HG03139 (cell line): ENCODE results near the gene FRMD3.

Experiments
- ATAC-seq: cut with Tn5 transposase; IDR thresholded peaks from one replicate; pipeline ENCODE4 v1.9.1; 2021; ENCODE audit not compliant: unreplicated experiment

FRMD3 gene

DNA sequence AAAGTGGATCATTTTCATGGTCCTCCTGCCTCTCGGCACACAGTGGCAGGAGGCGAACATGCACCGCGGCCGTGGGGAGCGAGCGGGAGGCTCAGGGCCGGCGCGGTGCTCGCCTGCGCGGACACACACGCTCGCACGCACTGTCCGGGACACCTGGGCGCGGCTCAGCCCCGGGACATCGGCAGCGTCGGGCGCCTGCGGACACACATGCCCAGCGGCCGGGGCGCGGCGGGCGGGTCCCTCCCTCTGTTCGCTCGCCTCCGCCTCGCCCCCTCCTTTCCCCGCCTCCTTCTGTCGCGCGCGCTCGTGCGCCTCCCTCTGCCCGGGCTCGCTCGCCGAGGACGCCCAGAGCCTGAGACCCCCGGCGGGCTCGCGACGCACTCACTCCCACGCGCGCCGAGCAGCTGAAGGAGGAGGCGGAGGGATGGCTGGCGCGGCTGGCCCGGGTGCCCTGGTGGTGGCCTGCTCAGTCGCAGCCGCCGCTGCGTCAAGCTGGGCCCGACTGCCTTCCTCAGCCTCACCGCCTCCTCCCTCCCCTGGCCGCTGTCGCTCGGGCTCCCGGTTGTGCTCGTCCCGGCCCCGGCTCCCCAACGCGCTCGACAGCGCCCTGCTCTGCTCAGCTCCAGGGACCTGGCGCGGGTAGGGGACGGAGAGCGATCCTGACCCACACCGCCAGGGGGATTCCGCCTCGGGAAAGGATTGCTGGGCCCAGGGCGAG, at the start of gene FRMD3:
TSS of gene FRMD3 (minus strand) at position 230 of the 718 bp plus-strand sequence. CDS start at position 60, 170 bp downstream.
- peak; percentile 48 for ATAC-seq

DNA sequence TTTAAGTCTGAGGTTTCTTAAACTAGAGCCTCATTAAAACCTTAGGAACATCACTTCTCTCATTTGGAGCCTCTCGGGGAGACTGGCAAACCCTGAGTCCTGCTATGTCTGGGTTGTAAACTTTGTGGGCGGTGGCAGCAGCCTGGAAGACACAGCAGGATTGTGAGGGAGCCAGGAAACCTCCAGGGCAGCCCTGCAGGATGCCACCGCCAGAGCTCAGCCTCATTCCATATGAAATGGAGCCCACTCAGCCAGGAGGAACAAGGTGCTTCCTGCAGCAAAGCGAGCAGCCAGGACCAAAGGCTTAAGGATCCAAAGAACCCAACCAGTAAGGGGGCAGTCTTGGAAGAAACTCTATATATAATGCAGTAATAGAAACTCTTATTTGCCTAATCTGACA, 46.8 kb upstream of the FRMD3 start:
- no peak for ATAC-seq

DNA sequence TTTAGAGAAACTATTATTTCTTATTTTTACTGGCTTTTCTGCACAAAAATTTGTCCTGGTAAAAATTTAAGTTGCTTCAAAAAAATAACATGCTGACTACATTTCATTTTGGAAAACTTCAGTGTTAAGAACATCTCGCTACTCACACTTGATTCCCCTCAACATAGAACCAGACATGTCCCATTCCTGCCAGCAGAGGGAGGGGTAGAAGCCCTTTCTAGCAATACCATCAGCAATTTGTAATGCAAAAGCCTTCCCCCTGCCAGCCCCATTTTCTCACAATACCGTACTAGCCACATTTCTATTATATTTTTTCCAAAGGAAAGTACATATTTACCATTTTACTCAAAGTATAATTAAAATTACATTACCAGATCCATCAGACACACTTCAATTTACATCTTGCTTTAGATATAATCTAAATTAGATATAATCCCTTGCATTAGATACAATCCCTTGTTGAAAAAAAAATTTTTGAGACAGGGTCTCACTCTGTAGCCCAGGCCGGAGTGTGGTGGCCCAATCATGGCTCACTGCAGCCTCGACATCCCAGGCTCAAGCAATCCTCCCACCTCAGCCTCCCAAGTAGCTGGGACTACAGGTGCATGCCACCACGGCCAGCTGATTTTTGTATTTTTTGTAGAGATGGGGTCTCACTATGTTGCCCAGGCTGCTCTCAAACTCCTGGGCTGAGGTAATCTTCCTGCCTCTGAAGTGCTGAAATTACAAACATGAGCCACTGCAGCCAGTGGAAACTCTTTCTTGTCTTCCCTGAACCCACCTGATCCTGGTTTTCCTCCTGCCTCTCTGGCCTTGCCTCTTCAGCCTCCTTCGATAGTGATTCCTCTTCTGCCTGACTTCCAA, 45.2 kb upstream of the FRMD3 start:
- ATAC-seq = no peak

DNA sequence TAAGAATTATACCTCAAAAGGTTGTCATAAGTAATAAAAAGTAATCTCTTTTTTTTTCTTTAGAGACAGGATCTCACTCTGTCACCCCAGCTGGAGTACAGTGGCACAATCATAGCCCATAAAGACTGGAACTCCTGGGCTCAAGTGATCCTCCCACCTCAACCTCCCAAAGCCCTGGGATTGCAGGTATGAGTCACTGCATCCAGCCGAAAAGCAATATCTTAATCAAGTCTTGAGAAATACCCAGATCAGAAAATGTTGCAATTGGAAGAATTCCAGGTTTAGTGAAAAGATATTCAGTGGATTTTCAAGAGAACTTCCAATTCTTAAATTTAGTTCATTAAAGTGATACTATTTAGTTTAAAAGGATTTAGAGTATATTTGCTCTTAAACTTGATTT, 43.8 kb upstream of the FRMD3 start:
- no peak for ATAC-seq

DNA sequence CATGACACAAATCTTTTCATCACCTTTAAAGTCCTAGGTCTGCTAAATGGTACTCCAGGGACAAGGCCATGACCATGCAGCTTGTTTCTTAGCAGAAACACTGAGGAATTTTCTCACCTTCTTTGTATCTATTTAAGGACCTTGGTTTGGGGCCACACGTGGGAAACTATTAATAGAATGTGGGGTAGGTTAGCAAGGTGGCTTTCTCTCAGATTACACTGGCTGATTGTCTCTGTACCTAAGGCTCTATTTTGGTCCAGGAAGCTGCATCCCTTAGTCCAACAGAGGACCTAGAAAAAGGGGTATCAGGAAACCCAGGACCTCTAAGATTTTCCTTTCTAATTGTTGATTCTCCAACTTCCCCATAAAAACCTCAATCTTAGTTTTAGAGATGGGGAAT, 36.3 kb upstream of the FRMD3 start:
- ATAC-seq = no peak

DNA sequence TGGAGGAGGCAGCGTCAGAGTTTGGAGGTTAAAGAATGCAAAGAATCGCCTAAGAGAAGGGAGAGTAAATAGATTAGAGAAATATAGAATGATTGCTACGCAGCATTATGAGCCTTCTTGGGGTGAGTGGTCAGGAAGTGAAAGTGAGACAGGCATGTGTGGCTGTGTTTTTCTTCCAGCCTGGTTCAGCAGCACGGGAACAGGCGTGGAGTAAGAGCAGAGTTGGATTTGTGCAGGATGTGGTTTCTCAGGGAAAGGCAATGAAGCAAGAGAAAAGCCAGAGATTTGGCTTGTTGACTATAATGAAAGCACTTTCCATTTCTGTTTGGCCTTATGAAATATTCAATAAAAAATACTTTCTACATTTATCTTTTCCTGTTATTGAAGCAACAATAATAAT, 34.3 kb upstream of the FRMD3 start:
- ATAC-seq = no peak

DNA sequence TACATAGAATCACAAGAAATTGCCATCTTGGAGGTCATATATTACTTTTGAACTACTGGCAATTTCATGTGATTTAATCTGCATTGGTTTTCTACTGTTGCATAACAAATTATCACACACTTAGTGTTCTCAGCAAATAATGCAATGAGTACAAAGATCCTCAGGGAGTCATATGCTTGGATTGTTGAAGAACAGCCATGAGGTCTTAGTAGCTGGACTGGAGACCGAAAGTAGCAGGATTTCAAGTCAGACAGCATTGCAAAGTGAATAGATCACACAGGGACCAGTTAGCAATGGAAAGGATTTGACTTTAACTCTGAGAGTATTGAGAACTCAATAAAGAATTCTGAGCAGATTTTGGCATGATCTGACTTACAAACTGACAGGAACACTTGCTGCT, 32.2 kb upstream of the FRMD3 start:
- ATAC-seq = no peak

DNA sequence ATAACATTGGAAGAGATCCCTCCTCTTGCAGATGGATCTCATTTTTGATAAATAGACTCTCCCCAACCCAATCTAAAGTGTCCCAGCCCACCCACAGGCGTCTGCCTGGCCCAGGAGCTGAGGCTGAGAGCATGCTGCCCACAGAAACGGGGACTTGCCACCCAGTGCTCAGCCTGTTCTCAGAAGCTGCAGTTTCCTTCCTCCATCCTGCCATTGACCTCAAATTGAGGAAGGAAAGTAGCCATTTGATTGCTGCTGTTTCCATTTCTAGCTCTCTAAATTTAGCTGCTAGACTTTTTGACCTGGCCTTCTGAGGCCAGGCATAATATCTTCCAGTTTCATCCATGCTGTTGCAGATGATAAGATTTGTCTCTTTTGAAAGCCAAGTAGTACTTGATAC, 31.1 kb upstream of the FRMD3 start:
- ATAC-seq = no peak

DNA sequence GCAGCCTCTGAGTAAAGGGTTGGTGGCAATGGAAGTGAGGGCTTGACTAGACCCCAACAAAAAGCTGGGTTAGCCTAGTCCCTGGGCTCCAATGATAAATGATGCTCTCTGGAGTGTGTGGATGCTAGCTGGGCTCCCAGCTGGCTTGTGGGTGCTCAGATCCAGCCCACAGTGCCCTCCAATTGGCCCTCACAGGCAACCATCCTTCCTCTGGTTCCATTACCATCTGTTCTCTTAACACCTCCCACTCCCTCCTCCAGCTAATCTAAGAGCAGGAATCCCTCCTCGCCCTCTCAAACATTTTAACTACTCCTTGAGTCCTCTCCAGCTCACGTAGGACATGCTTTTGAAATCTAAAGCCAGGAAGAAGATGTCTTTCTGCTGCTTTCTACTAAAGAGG, 25.2 kb upstream of the FRMD3 start:
- no peak for ATAC-seq

DNA sequence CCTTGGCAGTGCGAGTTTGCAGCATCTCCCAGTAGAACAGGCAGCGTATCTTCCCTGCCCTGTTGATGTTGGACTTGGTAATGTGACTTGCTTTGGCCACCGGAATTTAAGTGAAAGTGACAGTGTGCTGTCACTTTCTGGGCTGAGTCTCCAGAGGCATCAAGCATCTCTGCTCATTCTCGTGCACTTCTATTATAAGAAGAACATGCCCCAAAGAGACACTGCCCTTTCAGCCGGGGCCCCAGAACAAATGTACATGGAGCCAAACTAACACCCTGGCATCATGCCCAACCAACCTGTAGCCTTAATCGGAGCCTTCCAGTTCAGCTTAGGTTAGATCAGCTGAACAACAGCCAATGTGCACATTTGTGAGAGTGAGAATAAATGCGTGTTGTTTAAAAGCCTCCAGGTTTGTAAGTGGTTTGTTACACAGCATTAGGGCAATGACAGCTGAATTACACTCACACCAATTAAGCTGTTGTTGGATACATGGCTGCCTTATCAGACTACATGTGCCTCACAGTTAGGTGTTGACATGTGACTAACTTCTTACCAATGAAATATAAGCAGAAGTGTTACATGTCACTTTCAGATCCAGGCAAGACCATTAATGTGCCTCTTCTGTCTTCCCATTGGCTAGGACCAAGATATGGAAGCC, 22.1 kb upstream of the FRMD3 start:
- ATAC-seq = no peak

DNA sequence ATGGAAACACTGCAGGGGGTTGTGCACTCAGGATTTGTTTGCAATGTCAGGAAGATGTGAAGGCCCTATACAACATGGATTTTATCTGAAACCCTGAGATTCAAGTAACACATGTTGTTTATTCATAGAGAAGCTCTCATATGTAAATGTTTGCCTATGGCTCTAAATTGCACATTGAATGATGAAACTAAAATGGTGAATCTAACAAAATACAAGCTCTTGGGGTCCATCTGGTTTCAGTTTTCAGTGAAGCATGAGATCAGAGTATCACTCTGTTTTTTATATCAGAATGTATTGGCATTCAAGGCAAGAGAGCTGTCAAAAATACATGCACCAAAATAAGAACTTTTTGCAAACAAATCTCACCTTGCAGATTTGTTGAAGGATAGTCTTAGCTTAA, 19.6 kb upstream of the FRMD3 start:
- no peak for ATAC-seq

DNA sequence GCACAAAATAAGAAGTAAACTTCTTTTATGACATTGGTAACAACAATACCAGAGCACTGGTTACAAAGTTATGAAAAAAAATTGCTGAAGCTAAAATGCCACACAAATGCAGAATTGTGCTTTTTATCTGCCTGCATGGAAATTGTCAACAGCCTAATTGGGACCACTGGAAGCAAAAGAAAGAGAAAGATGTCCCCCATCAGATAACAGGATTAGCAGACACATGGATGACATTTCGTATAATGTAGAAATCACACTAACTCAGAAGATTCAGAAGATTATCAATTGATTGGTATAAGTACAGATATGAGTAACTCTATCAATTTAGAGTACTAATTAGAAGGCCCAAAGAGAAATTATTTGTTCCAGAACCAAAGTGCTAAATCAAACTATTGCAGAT, 19.1 kb upstream of the FRMD3 start:
- no peak for ATAC-seq

DNA sequence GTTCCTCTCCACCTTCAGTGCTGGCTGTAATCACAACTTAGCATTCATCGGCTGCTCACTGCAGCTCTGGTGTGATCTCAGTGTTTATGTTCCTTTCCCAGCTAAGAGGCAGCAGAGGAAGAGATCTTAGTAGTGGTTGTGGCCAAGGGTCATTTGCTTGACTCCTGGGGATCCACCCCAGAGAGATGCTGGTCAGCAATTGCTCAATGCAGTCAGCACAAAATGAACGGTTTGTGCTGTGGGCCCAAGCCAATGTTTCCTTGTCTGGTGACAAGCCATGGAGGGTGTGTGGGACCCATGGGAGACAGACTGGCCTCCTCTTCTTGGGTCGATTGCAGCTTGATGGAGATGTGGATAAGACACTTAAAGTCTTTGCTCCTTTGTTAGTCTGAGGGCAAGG, 16.1 kb upstream of the FRMD3 start:
- no peak for ATAC-seq

DNA sequence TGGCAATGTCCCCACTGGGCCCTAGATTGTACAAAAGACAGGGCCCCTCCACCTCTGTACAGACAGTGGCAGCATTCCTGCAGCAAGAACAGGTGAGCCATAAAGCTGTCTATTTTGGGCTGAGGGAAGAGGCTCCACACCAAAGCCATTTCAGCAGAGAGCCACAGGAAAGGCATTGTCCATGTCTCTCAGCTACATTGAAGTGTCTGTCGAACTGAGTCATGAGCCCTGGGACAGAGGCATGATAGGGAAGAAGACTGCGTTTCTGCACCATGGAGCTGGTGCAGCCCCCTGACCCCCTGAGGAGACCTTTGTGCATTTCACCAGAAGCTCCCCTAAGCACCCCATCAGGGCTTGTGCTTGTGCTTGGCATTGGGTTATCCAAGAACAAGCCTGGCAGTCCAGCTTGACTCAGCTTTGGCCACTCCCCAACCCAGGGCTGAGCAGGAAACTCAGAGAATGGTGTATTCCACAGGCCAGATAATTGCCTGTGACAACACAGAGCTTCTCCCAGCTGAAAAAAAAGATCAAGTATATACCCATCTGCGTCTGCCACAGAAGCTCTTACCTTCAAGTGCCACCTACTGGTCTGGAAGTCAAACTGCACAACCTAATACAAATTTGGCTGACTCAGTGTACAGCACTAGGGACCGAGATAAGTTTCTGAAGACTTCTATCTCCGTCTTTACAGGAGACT, 5.9 kb upstream of the FRMD3 start:
- ATAC-seq = peak; percentile 91

DNA sequence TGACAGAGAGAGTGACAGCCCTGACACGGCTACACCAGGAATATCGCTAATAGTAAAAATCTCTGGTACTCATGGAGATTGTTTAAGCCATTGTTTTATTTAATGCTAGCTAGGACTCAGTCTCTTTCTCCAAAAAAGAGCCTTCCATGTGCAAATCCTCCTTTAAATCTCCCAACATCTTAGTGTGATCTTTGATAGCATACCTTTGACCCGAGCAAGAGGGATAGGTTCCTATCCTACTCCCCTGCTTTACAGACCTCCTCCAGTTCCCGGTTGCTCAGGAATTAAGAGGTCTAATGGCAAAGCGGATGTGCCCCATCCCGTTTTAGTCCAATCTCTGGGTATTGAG, 663 bp upstream of the FRMD3 start:
- no peak for ATAC-seq

DNA sequence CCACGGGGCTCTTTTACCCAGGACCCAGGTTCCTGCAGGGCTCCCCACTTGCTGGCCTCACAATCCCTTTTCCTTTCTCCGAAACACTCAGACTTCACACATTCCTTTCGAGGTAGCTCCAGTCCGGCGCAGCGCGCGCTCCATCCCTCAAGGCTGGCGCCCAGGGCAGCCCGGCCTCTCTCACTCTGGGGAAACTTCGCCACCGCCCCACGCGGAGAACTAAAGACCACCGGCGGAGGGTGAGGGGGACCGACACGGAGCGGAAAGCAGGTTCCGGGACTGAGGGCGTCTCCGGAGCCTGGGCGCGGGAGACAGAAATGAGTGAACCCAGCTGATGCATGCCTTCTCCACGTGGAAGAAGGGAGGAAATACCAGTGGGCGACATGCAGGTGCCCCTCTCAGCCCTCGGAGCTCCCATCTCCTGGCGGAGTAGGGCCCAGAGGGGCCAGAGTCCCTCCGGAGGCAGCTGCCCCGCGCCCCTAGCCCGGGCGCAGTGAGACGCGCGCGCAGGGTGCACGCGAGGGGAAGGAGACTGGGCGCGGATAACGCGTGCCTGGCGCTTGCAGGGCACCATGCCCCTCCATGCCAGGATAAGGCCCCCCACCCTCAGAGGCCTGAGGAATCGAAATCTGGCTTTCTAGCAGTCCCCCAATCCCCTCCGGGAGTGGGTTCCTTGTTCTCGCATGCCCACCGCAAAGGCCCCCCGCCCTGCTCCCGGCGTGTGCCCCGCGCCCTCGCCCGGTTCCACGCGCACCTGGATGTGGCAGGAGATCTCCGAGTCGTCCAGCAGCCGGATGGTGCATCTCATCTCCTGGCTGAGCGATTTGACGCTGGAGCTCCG, 650 bp downstream of the FRMD3 start:
- ATAC-seq = no peak

DNA sequence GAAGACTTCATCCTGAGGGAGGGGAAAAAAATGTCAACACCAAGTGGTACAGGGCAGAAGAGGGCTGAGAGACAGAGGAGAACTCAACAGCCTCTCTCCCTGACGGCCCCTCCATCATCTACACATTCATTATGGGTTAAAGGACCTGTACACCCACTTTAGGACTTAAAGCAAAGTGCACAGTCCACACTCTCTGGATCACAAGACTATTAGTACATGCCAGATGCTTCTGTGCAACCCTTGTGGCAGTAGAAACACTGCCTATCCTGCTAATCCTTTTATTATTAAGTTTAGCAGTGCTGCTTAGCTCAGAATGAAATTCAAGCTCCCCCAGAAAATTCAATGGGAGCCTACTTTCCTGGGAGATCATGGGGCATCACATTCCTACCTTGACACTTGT, 1.9 kb downstream of the FRMD3 start:
- ATAC-seq = no peak

DNA sequence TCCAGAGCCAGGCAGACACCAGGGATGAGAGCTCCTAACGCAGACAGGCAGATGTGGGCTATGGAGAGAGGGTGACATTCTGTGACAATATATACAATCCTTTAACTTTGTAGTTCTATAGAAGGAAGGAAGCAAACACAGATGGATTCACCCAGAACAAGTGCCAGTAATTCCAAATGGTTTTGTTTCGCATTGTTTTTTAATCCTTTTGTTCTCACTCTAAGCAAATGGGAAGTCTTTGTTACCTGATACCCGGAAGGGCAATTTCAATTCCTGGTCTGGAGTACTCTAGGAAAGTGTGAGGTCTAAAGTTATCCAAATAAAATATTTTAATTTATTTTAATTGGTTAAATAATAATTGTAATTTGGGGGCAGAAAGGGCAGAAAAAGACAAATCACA, 2.5 kb downstream of the FRMD3 start:
- ATAC-seq = no peak

DNA sequence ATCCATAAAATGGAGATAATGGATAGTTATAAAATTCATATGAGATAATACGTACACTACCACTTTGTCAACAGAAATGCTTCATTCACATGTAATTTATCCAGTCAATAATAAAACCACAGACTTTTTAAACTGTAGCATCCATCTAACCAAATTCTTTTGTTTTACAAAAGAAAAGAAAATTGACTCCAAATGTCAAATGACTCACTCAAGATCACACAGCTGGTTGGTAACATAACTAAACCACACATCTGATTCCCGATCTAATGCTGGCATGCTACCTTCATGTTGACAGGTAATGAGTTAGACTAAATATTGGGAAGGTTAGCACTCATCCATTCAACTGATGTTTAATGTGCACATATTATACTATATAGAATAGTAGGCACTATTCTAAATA, 4.9 kb downstream of the FRMD3 start:
- ATAC-seq = no peak

DNA sequence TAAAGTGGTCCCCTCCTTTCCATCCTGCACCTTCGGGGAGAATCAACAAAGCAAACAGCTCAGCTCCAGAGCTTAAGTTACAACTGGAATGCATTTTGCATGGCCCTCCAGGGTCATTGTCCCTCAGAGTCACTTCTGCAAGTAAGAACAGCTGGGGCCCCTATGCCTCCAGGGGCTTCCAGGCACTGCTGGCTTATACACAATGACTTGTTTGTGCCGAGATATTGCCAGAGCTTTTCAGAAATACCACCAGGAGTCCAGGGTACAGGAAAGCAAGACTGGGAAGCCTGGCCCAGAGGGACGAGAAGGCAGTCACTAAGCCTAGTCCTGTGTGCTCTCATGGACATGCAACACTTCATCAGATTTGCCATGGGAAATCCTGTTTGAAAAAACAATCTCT, 11.3 kb downstream of the FRMD3 start:
- no peak for ATAC-seq

DNA sequence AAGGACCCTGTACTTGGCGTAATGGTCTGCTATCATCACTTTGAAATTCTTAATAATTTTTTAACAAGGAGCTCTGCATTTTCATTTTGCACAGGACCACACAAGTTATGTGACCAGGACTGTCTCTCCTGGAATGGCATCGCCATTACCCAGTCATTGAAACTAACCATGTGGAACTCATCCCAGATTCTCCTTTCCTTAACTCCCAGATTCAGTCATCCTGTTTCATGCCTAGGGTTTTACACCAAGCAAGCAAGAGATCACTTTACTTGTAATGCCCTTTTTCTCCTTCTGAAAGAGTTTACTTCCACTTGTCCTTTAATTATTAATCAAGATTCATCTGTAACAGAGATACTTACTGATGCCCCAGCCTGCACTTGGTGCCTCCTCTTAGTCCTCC, 12.0 kb downstream of the FRMD3 start:
- no peak for ATAC-seq
